ENCODE data around the gene SFXN1.

SFXN1 gene

GRCh38 chr5:175560011-175560410 lies 81.7 kb downstream of the SFXN1 start:
- Histone ChIP-seq H3K36me3 (no peaks in the 10 kb centered on the region), H3K4me1 (no peaks in the 10 kb centered on the region), H3K9me3 (no peaks in the 10 kb centered on the region), H3K27ac (no peak overlapping the region), H3K27me3 (no peaks in the 10 kb centered on the region), H3K4me3 (no peak overlapping the region)
- intact Hi-C loops (cut with DNase I; ENCODE audit: low total_unique reads) = no loop called here
- no peak for DNase-seq
- TF ChIP-seq, protein P1, sequence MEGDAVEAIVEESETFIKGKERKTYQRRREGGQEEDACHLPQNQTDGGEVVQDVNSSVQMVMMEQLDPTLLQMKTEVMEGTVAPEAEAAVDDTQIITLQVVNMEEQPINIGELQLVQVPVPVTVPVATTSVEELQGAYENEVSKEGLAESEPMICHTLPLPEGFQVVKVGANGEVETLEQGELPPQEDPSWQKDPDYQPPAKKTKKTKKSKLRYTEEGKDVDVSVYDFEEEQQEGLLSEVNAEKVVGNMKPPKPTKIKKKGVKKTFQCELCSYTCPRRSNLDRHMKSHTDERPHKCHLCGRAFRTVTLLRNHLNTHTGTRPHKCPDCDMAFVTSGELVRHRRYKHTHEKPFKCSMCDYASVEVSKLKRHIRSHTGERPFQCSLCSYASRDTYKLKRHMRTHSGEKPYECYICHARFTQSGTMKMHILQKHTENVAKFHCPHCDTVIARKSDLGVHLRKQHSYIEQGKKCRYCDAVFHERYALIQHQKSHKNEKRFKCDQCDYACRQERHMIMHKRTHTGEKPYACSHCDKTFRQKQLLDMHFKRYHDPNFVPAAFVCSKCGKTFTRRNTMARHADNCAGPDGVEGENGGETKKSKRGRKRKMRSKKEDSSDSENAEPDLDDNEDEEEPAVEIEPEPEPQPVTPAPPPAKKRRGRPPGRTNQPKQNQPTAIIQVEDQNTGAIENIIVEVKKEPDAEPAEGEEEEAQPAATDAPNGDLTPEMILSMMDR (IDR thresholded peaks at IDR 0.05) = no peak

DNA sequence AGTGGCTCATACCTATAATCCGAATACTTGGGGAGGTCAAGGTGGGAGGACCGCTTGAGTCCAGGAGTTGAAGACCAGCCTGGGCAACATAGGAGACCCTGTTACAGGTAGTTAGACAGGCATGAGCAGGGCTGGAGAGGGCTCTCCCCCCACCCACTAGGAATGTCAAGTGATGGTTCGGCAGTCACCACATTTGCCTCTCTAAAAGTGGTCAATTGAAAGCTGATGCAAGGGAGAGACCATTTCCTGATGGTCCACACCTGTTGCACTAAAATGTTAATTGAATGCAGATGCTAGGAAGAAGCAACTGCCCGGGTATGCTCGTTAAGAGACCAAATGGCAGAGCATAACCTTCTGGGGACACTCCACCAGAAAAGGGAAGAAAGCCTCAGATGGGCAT lies 82.7 kb downstream of the SFXN1 start:
- TF ChIP-seq, protein P1 (IDR thresholded peaks at IDR 0.05) = no peak
- intact Hi-C loops (cut with DNase I; ENCODE audit: low total_unique reads) = no loop called here
- no peaks in the 10 kb centered on the region for H3K4me1 ChIP-seq
- no peaks in the 10 kb centered on the region for H3K36me3 ChIP-seq
- no peak overlapping the region for H3K27ac ChIP-seq
- DNase-seq = no peak
- H3K27me3 ChIP-seq = no peaks in the 10 kb centered on the region
- H3K4me3 ChIP-seq = no peak overlapping the region
- H3K9me3 ChIP-seq = no peaks in the 10 kb centered on the region

DNA sequence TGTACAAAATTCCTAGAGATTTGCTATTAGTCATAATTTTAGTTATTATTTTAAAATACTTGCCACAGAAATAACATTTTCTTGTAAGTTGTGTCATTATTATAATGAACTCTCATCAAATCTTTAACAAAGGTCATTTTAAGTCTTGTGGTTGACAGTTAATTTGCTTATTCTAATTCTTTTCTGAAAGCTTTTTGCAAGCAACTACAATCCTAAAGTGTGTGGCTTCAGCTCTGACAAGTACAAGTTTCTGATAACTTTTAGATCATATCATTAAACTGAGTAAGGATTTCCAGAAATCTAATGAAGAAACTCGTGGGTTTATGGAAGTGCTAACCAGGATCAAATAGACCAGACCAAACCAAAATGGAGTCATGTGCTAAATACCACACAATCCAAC lies 86.4 kb downstream of the SFXN1 start:
- H3K27ac ChIP-seq = no peak overlapping the region
- intact Hi-C loops (cut with DNase I; ENCODE audit: low total_unique reads) = no loop called here
- H3K36me3 ChIP-seq = no peaks in the 10 kb centered on the region
- H3K9me3 ChIP-seq = no peaks in the 10 kb centered on the region
- peaks cover 0 to 10% (median 0%) of the 10 kb centered on the region in 4 donors for H3K4me1 ChIP-seq
- no peaks in the 10 kb centered on the region for H3K27me3 ChIP-seq
- H3K4me3 ChIP-seq = no peak overlapping the region
- DNase-seq = no peak
- TF ChIP-seq, protein P1 (IDR thresholded peaks at IDR 0.05) = no peak

GRCh38 chr5:175566697-175567096 lies 88.3 kb downstream of the SFXN1 start:
- no peaks in the 10 kb centered on the region for H3K36me3 ChIP-seq
- H3K27me3 ChIP-seq = peaks cover 0 to 3% of the 10 kb centered on the region in 2 donors
- no peak for DNase-seq
- H3K4me3 ChIP-seq = no peak overlapping the region
- H3K4me1 ChIP-seq = peaks cover 0 to 10% (median 0%) of the 10 kb centered on the region in 4 donors
- TF ChIP-seq, protein P1 (IDR thresholded peaks at IDR 0.05) = no peak
- H3K27ac ChIP-seq = no peak overlapping the region
- H3K9me3 ChIP-seq = no peaks in the 10 kb centered on the region
- intact Hi-C loops (cut with DNase I; ENCODE audit: low total_unique reads) = no loop called here

GRCh38 chr5:175567954-175568353 lies 89.6 kb downstream of the SFXN1 start:
- Histone ChIP-seq H3K9me3 (no peaks in the 10 kb centered on the region), H3K4me1 (peaks cover 0 to 10% (median 0%) of the 10 kb centered on the region in 4 donors), H3K36me3 (no peaks in the 10 kb centered on the region), H3K27ac (no peak overlapping the region), H3K4me3 (no peak overlapping the region), H3K27me3 (peaks cover 0 to 5% of the 10 kb centered on the region in 2 donors)
- no peak for DNase-seq
- TF ChIP-seq, protein P1 (IDR thresholded peaks at IDR 0.05) = no peak
- intact Hi-C loops (cut with DNase I; ENCODE audit: low total_unique reads) = no loop called here

GRCh38 chr5:175569701-175570100 lies 91.3 kb downstream of the SFXN1 start:
- Histone ChIP-seq H3K4me1 (peaks cover 0 to 10% (median 0%) of the 10 kb centered on the region in 4 donors), H3K27me3 (peaks cover 0 to 5% of the 10 kb centered on the region in 2 donors), H3K4me3 (no peak overlapping the region), H3K36me3 (no peaks in the 10 kb centered on the region), H3K27ac (no peak overlapping the region), H3K9me3 (no peaks in the 10 kb centered on the region)
- TF ChIP-seq, protein P1 (IDR thresholded peaks at IDR 0.05) = no peak
- no peak for DNase-seq
- intact Hi-C loops (cut with DNase I; ENCODE audit: low total_unique reads) = no loop called here
